Renal pelvis (tissue), 4 donors: Measurements from ENCODE around the gene ANKS6. TPM values are rescaled to one million over a fixed set of nuclear protein-coding genes. Genes with fewer than 3 reads are reported as not detected.
"Not testable (repeated sequence)": the region's sequence is repeated elsewhere in the genome, so short reads cannot be mapped to it uniquely, and the experiment has no call there.

Experiments used
- DNase-seq: peaks from one replicate; pipeline ENCODE4 v3.0.0-alpha.2; 2013
- polyA plus RNA-seq, 3 donors: library from polyadenylated mRNA; unstranded; fragments of 120-200 nt; gene quantifications; one replicate each; pipeline ENCODE4 v1.2.1, GENCODE V29; 2013; ENCODE audit not compliant: insufficient read length in 3 of 3

Gene ANKS6
- polyA plus RNA-seq, 3 donors = 25.7 to 32.7 (median 30.0) TPM

- no peak for DNase-seq
Observed at GRCh38 chr9:98706651-98707165, 89.6 kb downstream of the ANKS6 start.

- no peak for DNase-seq
Observed at GRCh38 chr9:98702835-98703380, 93.4 kb downstream of the ANKS6 start.

- no peak for DNase-seq
Observed at GRCh38 chr9:98702340-98702739, 94.0 kb downstream of the ANKS6 start.

- DNase-seq = no peak
Observed at GRCh38 chr9:98701576-98701975, 94.8 kb downstream of the ANKS6 start.

GRCh38 chr9:98700801-98701200 is 95.6 kb downstream of the ANKS6 start:
- no peak for DNase-seq

GRCh38 chr9:98698856-98699255 is 97.5 kb downstream of the ANKS6 start:
- no peak for DNase-seq

GRCh38 chr9:98694943-98695342 is 101.4 kb downstream of the ANKS6 start:
- DNase-seq = no peak

GRCh38 chr9:98692392-98692791 is 104.0 kb downstream of the ANKS6 start:
- DNase-seq = no peak

- DNase-seq = no peak
Observed at GRCh38 chr9:98691890-98692289, 104.5 kb downstream of the ANKS6 start.

GRCh38 chr9:98690686-98691085 is 105.7 kb downstream of the ANKS6 start:
- DNase-seq = no peak

GRCh38 chr9:98688710-98689495 is 107.5 kb downstream of the ANKS6 start:
- DNase-seq = no peak

GRCh38 chr9:98687911-98688310 is 108.4 kb downstream of the ANKS6 start:
- no peak for DNase-seq

GRCh38 chr9:98686961-98687855 is 109.1 kb downstream of the ANKS6 start:
- DNase-seq = no peak

GRCh38 chr9:98684816-98685215 is 111.5 kb downstream of the ANKS6 start:
- not testable (repeated sequence) for DNase-seq

Other genes with a start within 250 kb of the ANKS6 start
- gene GABBR2, start 87.6 kb downstream of the ANKS6 start, polyA plus RNA-seq = 1 to 10 TPM; 1.3 to 4.7 (median 4.3) TPM
- 1 to 10 TPM; 8.3 to 9.9 (median 9.2) TPM for gene GALNT12, start 11.1 kb upstream of the ANKS6 start, polyA plus RNA-seq
- 10 to 100 TPM; 24.1 to 29.6 (median 25.9) TPM for gene COL15A1, start 147.4 kb upstream of the ANKS6 start, polyA plus RNA-seq